NCI-H345 treated with DMSO at 0.1 percent for 48 hours (cell line): ENCODE measurements around the gene EIF5B.
"Not testable (repeated sequence)": the region's sequence is repeated elsewhere in the genome, so short reads cannot be mapped to it uniquely, and the experiment has no call there.

Experiments used
- DNase-seq: peaks from one replicate; lab custom pipeline; 2025; ENCODE audit not compliant: unreplicated experiment; lab: John Stamatoyannopoulos, UW

EIF5B gene

DNA sequence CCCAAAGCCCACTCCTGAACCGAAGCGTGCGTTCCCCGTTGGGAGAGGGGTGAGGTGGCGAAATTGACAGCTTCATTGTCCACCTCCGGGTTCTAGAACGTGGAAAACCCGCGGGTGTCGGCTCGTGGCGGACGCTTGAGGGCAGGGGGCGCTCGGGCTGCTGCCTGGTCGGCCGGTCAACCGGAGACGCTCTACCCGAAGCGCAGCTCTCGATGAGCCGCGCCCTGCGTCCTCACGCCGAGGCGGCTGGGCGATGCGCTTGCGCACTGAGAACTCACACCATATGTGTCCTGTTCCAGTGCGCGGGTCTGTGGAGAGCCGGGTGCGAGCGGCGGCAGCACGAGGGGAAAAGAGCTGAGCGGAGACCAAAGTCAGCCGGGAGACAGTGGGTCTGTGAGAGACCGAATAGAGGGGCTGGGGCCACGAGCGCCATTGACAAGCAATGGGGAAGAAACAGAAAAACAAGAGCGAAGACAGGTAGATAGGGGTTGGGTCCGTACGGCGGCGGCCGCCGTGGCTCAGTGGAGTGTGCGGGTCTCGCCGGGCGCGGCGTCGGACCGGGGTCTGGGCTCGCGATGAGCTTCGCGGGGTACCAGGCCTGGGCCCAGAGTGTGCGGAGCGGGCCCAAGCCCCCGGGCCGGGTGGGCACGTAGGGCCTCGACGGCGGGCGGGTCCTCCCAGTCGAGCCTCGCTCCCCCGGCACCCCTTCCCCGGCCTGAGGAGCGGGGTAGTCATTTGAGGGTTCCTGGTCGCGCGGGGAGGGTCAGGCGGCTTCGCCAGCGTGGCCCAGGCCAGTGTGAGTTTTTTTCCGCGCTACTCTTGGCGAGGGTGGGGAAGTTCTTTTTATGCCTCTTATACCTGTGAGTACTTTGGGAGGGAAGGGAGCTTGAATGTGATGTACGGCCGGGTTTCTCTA lies at the start of gene EIF5B:
EIF5B (plus strand) TSS at position 277 of the 916 bp plus-strand sequence; CDS start at position 443, 166 bp downstream.
- peak; percentile 91 for DNase-seq

- no peak for DNase-seq
Measured at GRCh38 chr2:99297994-99298393, 39.2 kb upstream of the EIF5B start.

DNA sequence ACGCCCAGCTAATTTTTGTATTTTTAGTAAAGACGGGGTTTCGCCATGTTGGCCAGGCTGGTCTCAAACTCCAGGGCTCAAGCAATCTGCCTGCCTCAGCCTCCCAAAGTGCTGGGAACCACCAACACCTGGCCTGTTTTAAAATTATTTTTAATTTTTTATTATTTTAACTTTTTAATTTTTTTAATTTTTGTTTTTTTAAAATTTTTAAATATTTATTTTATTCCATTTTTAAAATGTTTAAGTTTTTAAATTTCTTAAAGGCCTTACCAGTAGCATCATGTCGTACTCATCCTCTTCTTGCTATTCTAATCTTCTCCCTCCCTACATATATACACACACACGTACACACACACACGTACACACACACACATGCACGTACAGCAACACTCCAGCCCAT lies 37.6 kb upstream of the EIF5B start:
- DNase-seq: no peak

- not testable (repeated sequence) for DNase-seq
Measured at GRCh38 chr2:99301097-99301496, 36.1 kb upstream of the EIF5B start, which contains the start of gene LYG1. LYG1 (minus strand) TSS chr2:99301197; CDS start chr2:99295670, 5,527 bp downstream.

DNA sequence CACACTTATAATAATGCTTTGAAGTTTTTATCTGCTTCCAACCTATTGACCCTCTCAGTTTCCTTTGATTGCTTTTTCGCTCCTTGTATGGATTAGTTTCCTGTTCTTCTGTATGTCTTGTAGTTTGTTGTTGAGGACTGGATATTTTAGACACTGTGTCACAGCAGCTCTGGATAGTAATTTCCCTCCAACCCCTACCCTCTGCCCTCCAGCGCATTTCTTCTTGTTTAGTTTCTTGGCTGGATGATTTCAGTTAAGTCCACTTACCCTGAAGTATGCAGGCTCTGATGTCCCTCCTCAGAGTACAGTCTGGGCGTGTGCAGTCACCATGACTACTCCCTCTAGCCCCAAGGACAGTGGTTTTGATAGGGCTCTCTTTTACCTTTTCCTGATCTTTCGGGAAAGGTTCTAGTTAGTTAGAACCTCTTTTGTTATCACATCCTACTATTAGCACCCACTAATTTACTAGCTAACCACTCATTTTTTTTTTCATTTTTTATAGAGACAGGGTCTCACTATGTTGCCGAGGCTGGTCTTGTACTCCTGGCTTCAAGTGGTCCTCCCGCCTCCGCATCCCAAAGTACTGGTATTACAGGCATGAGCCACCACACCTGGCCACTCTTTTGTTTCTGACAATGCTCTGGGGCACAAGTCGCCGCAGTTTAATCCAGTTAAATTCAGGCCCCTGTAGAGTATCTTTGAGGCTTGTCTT lies 19.9 kb upstream of the EIF5B start:
- no peak for DNase-seq

DNA sequence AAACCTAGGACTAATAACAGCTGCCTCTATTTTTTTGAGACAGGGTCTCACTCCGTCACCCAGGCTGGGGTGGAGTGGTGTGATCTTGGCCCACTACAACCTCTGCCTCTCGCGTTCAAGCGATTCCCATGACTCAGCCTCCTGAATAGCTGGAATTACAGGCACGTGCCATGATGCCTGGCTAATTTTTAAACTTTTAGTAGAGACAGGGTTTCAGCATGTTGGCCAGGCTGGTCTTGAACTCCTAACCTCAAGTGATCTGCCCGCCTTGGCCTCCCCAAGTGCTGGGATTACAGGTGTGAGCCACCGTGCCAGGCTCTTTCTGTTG lies 19.4 kb upstream of the EIF5B start:
- not testable (repeated sequence) for DNase-seq

GRCh38 chr2:99325384-99325783 lies 11.8 kb upstream of the EIF5B start:
- no peak for DNase-seq

- DNase-seq: peak; percentile 99
Measured at GRCh38 chr2:99335911-99336803, 1.0 kb upstream of the EIF5B start, which contains the start of gene TXNDC9. TXNDC9 (minus strand) TSS chr2:99336333; CDS start chr2:99333210, 3,123 bp downstream.

- DNase-seq: peak; percentile 80
Measured at GRCh38 chr2:99336804-99337112, 431 bp upstream of the EIF5B start.

GRCh38 chr2:99338029-99338585 lies 918 bp downstream of the EIF5B start:
- DNase-seq: no peak

GRCh38 chr2:99340669-99341236 lies 3.6 kb downstream of the EIF5B start:
- DNase-seq: no peak

DNA sequence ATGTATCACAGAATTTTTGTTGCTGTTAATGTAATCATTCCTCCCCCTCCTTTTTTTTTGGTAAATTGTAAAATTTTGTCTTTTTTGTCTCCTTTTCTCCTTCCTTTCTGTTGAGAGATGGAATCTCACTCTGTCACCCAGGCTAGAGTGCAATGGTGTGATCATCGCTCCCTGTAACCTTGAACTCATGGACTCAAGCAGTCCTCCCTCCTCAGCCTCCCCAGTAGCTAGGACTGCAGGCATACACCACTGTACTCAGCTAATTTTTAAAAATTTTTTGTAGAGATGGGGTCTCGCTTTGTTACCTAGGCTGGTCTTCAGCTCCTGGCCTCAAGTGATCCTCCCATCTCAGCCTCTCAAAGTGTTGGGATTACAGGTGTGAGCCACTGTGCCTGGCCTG lies 5.3 kb downstream of the EIF5B start:
- no peak for DNase-seq

- DNase-seq: not testable (repeated sequence)
Measured at GRCh38 chr2:99345446-99345845, 8.3 kb downstream of the EIF5B start.

- no peak for DNase-seq
Measured at GRCh38 chr2:99346218-99346617, 9.0 kb downstream of the EIF5B start.

DNA sequence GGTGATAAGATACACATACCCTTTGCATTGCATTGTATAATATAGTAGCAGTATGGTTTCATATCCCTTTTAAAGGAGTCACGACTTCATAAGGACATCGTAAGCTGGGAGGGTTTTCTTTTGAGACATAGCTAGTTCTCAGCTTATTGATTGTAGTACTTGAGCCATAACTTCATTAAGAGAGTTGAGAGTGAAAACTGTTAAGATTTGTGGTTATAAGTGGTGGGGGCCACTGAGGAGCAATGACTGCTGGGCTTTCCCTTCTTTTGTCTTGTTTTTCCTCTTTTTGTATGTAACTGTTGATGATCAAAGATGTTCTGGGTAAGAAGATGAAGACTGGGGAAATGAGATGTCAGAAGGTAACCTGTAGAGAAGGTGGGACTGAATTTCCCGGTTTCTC lies 11.0 kb downstream of the EIF5B start:
- DNase-seq: no peak

- no peak for DNase-seq
Measured at GRCh38 chr2:99350194-99350593, 13.0 kb downstream of the EIF5B start.

GRCh38 chr2:99354070-99354469 lies 16.9 kb downstream of the EIF5B start:
- DNase-seq: no peak

GRCh38 chr2:99354825-99355224 lies 17.6 kb downstream of the EIF5B start:
- DNase-seq: not testable (repeated sequence)

GRCh38 chr2:99356853-99357252 lies 19.7 kb downstream of the EIF5B start:
- DNase-seq: no peak

- DNase-seq: no peak
Measured at GRCh38 chr2:99365661-99366060, 28.5 kb downstream of the EIF5B start.
